Measurements from ENCODE around the gene PAX8. TPM values are rescaled to one million over a fixed set of nuclear protein-coding genes. Genes with fewer than 3 reads are reported as not detected.

Gene PAX8
- total and polyA plus RNA-seq, 2 of the 13 experiments (the other 11 are each of a cell fraction or from before 2014, with no cell fraction given), result 1.5 to 8.8 TPM

DNA sequence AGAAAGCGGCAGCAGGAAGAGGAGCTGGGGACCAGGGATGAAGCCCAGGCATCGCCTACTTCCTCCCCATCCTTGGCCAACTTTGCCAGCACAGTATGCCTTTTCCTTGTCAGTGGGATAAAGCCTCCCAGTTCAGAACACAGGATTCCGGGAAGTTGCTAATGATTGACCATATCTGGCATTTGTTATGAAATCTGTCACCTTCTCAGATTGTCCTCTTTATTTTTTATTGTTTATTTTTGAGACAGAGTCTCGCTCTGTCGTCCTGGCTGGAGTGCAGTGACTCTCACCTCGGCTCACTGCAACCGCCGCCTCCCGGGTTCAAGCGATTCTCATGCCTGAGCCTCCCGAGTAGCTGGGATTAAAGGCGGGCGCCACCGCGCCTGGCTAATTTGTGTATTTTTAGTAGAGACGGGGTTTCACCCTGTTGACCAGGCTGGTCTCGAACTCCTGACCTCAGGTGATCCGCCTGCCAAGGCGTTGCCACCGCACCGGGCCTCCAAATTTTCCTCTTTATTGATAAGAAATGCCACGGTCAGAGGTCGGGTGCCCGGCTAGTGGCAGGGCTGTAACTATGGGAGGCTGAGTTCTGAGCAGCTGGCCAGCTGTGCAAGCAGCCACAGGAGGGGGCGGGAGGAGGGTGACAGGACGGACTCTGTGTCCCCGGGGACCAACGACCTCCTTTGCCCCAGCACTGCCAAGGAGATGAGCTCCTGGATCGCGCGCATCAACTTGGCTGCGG, 80.5 kb downstream of the PAX8 start (continued):
- TF ChIP-seq, protein P1, sequence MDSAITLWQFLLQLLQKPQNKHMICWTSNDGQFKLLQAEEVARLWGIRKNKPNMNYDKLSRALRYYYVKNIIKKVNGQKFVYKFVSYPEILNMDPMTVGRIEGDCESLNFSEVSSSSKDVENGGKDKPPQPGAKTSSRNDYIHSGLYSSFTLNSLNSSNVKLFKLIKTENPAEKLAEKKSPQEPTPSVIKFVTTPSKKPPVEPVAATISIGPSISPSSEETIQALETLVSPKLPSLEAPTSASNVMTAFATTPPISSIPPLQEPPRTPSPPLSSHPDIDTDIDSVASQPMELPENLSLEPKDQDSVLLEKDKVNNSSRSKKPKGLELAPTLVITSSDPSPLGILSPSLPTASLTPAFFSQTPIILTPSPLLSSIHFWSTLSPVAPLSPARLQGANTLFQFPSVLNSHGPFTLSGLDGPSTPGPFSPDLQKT (CRISPR knock-in tag; IDR thresholded peaks at IDR 0.05; ENCODE audit: borderline replicate concordance), result no peak
- TF ChIP-seq FOXA1 (IDR thresholded peaks at IDR 0.05) (no peak), FOXA1 (CRISPR knock-in tag; IDR thresholded peaks at IDR 0.05) (no peak), SRSF4 (IDR thresholded peaks at IDR 0.05; ENCODE audit: low read depth, low read length, poor library complexity, severe bottlenecking) (no peak), ZBTB7A (CRISPR knock-in tag; IDR thresholded peaks at IDR 0.05) (no peak), BRCA1 (CRISPR knock-in tag; IDR thresholded peaks at IDR 0.05) (no peak), ZSCAN20 (CRISPR knock-in tag; IDR thresholded peaks at IDR 0.05; ENCODE audit: borderline replicate concordance) (no peak), DNMT1 (CRISPR knock-in tag; IDR thresholded peaks at IDR 0.05) (0 out of 2 replicates have a peak, but pooled peaks have one; percentile 15), ZNF577 (CRISPR knock-in tag; IDR thresholded peaks at IDR 0.05; ENCODE audit: borderline replicate concordance, low read depth) (no peak), ZNF670 (CRISPR knock-in tag; IDR thresholded peaks at IDR 0.05; ENCODE audit: borderline replicate concordance) (0 out of 2 replicates have a peak, but pooled peaks have one; percentile 32), BCL6 (CRISPR knock-in tag; IDR thresholded peaks at IDR 0.05) (peak; percentile 33; the same call in 1 of the 2 replicates), ZNF782 (CRISPR knock-in tag; IDR thresholded peaks at IDR 0.05; ENCODE audit: borderline replicate concordance) (no peak), SRY (CRISPR knock-in tag; IDR thresholded peaks at IDR 0.05) (peak; percentile 62; the same call in 1 of the 2 replicates), AKAP8 (CRISPR knock-in tag; IDR thresholded peaks at IDR 0.05) (0 out of 2 replicates have a peak, but pooled peaks have one; percentile 1), ZNF264 (CRISPR knock-in tag; IDR thresholded peaks at IDR 0.05) (0 out of 2 replicates have a peak, but pooled peaks have one; percentile 34), ZSCAN21 (CRISPR knock-in tag; IDR thresholded peaks at IDR 0.05; ENCODE audit: borderline replicate concordance) (no peak), CBX5 (CRISPR knock-in tag; IDR thresholded peaks at IDR 0.05; ENCODE audit: borderline replicate concordance) (no peak), SNAPC2 (CRISPR knock-in tag; IDR thresholded peaks at IDR 0.05) (no peak), MIER2 (CRISPR knock-in tag; IDR thresholded peaks at IDR 0.05) (no peak), ATF7-NPFF (CRISPR knock-in tag; IDR thresholded peaks at IDR 0.05; ENCODE audit: low read depth) (no peak), ZNF547 (CRISPR knock-in tag; IDR thresholded peaks at IDR 0.05) (no peak), ZNF235 (CRISPR knock-in tag; IDR thresholded peaks at IDR 0.05; ENCODE audit: borderline replicate concordance) (no peak), PAF1 (CRISPR knock-in tag; IDR thresholded peaks at IDR 0.05) (no peak), POLR2AphosphoS5 (IDR thresholded peaks at IDR 0.05; ENCODE audit: low read depth, low read length) (no peak)
- TF ChIP-seq, protein P2, sequence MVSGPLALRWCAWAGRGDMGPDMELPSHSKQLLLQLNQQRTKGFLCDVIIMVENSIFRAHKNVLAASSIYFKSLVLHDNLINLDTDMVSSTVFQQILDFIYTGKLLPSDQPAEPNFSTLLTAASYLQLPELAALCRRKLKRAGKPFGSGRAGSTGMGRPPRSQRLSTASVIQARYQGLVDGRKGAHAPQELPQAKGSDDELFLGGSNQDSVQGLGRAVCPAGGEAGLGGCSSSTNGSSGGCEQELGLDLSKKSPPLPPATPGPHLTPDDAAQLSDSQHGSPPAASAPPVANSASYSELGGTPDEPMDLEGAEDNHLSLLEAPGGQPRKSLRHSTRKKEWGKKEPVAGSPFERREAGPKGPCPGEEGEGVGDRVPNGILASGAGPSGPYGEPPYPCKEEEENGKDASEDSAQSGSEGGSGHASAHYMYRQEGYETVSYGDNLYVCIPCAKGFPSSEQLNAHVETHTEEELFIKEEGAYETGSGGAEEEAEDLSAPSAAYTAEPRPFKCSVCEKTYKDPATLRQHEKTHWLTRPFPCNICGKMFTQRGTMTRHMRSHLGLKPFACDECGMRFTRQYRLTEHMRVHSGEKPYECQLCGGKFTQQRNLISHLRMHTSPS (CRISPR knock-in tag; IDR thresholded peaks at IDR 0.05; ENCODE audit: low read depth), result peak; percentile 75; the same call in 1 of the 2 replicates
- TF ChIP-seq, protein P3, sequence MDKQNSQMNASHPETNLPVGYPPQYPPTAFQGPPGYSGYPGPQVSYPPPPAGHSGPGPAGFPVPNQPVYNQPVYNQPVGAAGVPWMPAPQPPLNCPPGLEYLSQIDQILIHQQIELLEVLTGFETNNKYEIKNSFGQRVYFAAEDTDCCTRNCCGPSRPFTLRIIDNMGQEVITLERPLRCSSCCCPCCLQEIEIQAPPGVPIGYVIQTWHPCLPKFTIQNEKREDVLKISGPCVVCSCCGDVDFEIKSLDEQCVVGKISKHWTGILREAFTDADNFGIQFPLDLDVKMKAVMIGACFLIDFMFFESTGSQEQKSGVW (CRISPR knock-in tag; IDR thresholded peaks at IDR 0.05; ENCODE audit: borderline replicate concordance), result no peak
- TF ChIP-seq, protein P4, sequence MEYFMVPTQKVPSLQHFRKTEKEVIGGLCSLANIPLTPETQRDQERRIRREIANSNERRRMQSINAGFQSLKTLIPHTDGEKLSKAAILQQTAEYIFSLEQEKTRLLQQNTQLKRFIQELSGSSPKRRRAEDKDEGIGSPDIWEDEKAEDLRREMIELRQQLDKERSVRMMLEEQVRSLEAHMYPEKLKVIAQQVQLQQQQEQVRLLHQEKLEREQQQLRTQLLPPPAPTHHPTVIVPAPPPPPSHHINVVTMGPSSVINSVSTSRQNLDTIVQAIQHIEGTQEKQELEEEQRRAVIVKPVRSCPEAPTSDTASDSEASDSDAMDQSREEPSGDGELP (IDR thresholded peaks at IDR 0.05; ENCODE audit: borderline replicate concordance, low read depth), result peak; percentile 81
